ENCODE measurements around the gene AMELX. TPM values are rescaled to one million over a fixed set of nuclear protein-coding genes. Genes with fewer than 3 reads are reported as not detected.

AMELX gene
- total and polyA plus RNA-seq, 2 of the 8 experiments (the other 6 are each of a cell fraction or from before 2014, with no cell fraction given): not detected

DNA sequence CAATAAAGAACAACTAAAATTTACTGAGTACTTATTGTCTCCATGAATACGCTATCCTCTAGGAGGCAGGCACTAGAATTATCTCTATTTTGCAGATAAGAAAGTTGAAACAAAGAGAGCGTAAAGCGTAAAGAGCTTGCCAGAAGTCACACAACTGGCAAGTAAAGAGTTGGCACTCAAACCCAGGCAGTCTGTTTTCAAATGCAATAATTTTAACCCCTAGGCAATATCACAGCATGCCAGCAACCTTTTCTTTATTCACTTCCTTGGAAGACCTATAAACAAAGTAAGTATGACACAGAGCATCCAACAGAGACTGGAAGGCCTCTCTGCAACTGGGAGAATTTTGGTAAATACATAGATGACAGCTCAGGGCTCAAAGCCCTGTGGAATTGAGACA is 23.2 kb upstream of the AMELX start (continued):
- TF ChIP-seq RFX5 (IDR thresholded peaks at IDR 0.05; ENCODE audit: borderline replicate concordance, low read depth, low read length) (no peak), SP1 (IDR thresholded peaks at IDR 0.05; ENCODE audit: low read depth, low read length) (no peak), SIX5 (IDR thresholded peaks at IDR 0.05; ENCODE audit: low read depth, low read length) (no peak)
